ENCODE measurements around the gene FHOD1.

- no peak for TF ChIP-seq CTCF (conservative IDR thresholded peaks at IDR 0.05)
- no peak for TF ChIP-seq EZH2 (IDR thresholded peaks at IDR 0.05; ENCODE audit: low read depth)
These were observed 24.2 kb upstream of the FHOD1 start for GRCh38 chr16:67271446-67271845.

Measured in PC-9 (cell line).